ENCODE data around the gene KRTAP9-6.

DNA sequence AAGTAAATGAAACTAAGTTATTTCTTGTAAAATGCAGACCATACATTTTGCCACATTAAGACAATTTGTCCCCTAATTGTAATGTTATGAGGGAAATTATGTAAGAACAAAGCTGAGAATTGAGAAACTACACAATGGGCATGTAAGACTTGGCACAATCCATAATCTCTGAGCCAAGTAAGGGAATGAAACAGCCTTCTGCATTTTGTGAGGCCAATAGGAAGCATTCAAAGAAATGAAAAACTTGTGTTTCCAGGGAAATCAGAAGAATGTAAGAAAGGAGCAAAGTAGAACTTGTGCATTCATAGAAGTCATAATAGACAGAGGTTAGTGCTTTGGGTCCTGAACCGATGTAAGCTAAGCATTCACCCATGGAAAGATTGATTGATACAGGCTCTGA lies 13.9 kb upstream of the KRTAP9-6 start:
- TF ChIP-seq GATA2 (IDR thresholded peaks at IDR 0.05; ENCODE audit: low read depth, low read length) (no peak), GATA3 (IDR thresholded peaks at IDR 0.05; ENCODE audit: low read depth, low read length) (no peak)

Measured in SH-SY5Y (cell line).